HCT116 (cell line): ENCODE data around the gene CETP. TPM values are rescaled to one million over a fixed set of nuclear protein-coding genes. Genes with fewer than 3 reads are reported as not detected.

Source experiments
- ATAC-seq: fragments of 200-7000 bp; cut with Tn5 transposase; 2 replicates; pipeline ENCODE4 v1.9.1; 2020; ENCODE audit warnings: mild to moderate bottlenecking, moderate library complexity
- BruUV-seq: library from RNA; stranded (reverse); fragments of 400-500 nt; replicated peaks from 2 replicates; lab custom pipeline; 2021; lab: Mats Ljungman, UMichigan
- CTCF ChIA-PET: fragments of 300-600 bp; sonication (Branson Sonifier 250); formaldehyde crosslinking; loops from one replicate; lab custom pipeline; 2021; ENCODE audit warnings: antibody characterized with exemption; lab: Charles Lee
- POLR2A ChIA-PET: fragments of 300-600, 350-600 bp; sonication (Branson Sonifier 250); formaldehyde crosslinking; loops from one replicate; lab custom pipeline; 2021; ENCODE audit warnings: antibody characterized with exemption; lab: Charles Lee
- RAD21 ChIA-PET, 2 experiments: fragments of 300-600 bp; sonication (Branson Sonifier 250); formaldehyde crosslinking; loops; one replicate each; lab custom pipeline; 2023; ENCODE audit warnings: low total read pairs in 2 of 2; ENCODE audit not compliant: uncharacterized antibody in 2 of 2, unreplicated experiment in 2 of 2, low non-redundant PET in 1 of 2; lab: Charles Lee
- DNase-seq: peaks from one replicate; pipeline ENCODE4 v3.0.0-alpha.2; 2010; ENCODE audit warnings: low read depth, low spot score
- H2AFZ ChIP-seq: fragments of 200-600 bp; shearing (Covaris generic), sonication (generic); 2 replicates; pipeline ENCODE4 v1.6.1; 2017; ENCODE audit warnings: low read depth, mixed run types, mixed read lengths, antibody characterized with exemption, low read length; ENCODE audit not compliant: poor library complexity, severe bottlenecking
- H3K27ac ChIP-seq: 2 replicates; pipeline ENCODE4 v1.5.1; 2012; ENCODE audit warnings: low read depth, low read length
- H3K27me3 ChIP-seq: fragments of 200-600 bp; sonication (generic); 2 replicates; pipeline ENCODE4 v1.6.1; 2016; ENCODE audit warnings: mixed run types, low read length, mixed read lengths; ENCODE audit not compliant: insufficient read depth
- H3K36me3 ChIP-seq, 2 experiments: fragments of 200-500 bp in 1 of 2; fragments of 200-600 bp in 1 of 2; sonication (Bioruptor generic) in 1 of 2; sonication (generic) in 1 of 2; 2 replicates each; pipeline versions ENCODE4 v1.5.1 to v1.6.1; 2014 to 2016; ENCODE audit warnings: low read length in 2 of 2, inconsistent platforms in 1 of 2, mixed read lengths in 1 of 2, mixed run types in 1 of 2; ENCODE audit not compliant: insufficient read depth in 2 of 2, control insufficient read depth in 1 of 2
- H3K4me1 ChIP-seq, 2 experiments: fragments of 200-600 bp in 1 of 2; sonication (generic) in 1 of 2; 2 replicates each; pipeline versions ENCODE4 v1.5.1 to v1.6.1; 2012 to 2017; ENCODE audit warnings: low read length in 2 of 2, inconsistent platforms in 1 of 2, mild to moderate bottlenecking in 1 of 2, mixed read lengths in 1 of 2, mixed run types in 1 of 2, moderate library complexity in 1 of 2; ENCODE audit not compliant: insufficient read depth in 2 of 2, control insufficient read depth in 1 of 2
- H3K4me2 ChIP-seq: fragments of 200-600 bp; sonication (generic); 2 replicates; pipeline ENCODE4 v1.6.1; 2017; ENCODE audit warnings: mixed run types, low read length, mixed read lengths
- H3K4me3 ChIP-seq, 2 experiments: fragments of 200-600 bp in 1 of 2; sonication (generic) in 1 of 2; replicated peaks in 1 of 2; 2 replicates each; pipeline ENCODE4 v1.5.1; 2011 to 2016; ENCODE audit warnings: low read length in 2 of 2, control low read depth in 1 of 2, low read depth in 1 of 2, mild to moderate bottlenecking in 1 of 2, mixed read lengths in 1 of 2, mixed run types in 1 of 2
- H3K79me2 ChIP-seq: fragments of 200-600 bp; sonication (generic); 2 replicates; pipeline ENCODE4 v1.6.1; 2017; ENCODE audit warnings: mild to moderate bottlenecking, mixed run types, low read length, moderate library complexity, mixed read lengths; ENCODE audit not compliant: insufficient read depth
- H3K9ac ChIP-seq: fragments of 200-600 bp; sonication (generic); 2 replicates; pipeline ENCODE4 v1.6.1; 2016; ENCODE audit warnings: low read length, mixed read lengths
- H3K9me2 ChIP-seq: fragments of 200-600 bp; sonication (generic), shearing (Covaris generic); 2 replicates; pipeline ENCODE4 v1.6.1; 2017; ENCODE audit warnings: mixed run types, mild to moderate bottlenecking, moderate library complexity; ENCODE audit not compliant: insufficient read depth
- H3K9me3 ChIP-seq, 2 experiments: fragments of 200-500 bp in 1 of 2; fragments of 200-600 bp in 1 of 2; sonication (Bioruptor generic) in 1 of 2; sonication (generic) in 1 of 2; 2 replicates each; pipeline ENCODE4 v1.6.1; 2014 to 2017; ENCODE audit warnings: low read length in 2 of 2, mixed read lengths in 2 of 2, inconsistent platforms in 1 of 2, low read depth in 1 of 2, mild to moderate bottlenecking in 1 of 2, mixed run types in 1 of 2, moderate library complexity in 1 of 2; ENCODE audit not compliant: control insufficient read depth in 1 of 2, insufficient read depth in 1 of 2
- H4K20me1 ChIP-seq: fragments of 200-600 bp; sonication (generic), shearing (Covaris generic); 2 replicates; pipeline ENCODE4 v1.6.1; 2017; ENCODE audit warnings: mixed run types, mild to moderate bottlenecking, moderate library complexity; ENCODE audit not compliant: insufficient read depth
- FOSL1 ChIP-seq: IDR thresholded peaks from 2 replicates; pipeline ENCODE4 v1.6.1; 2012; ENCODE audit warnings: low read depth
- POLR2AphosphoS5 ChIP-seq: IDR thresholded peaks from 2 replicates; pipeline ENCODE4 v1.6.1; 2011; ENCODE audit warnings: mild to moderate bottlenecking, low read depth, low read length, moderate library complexity
- RAD21 ChIP-seq: IDR thresholded peaks from 2 replicates; pipeline ENCODE4 v1.6.1; 2012; ENCODE audit warnings: low read depth, mild to moderate bottlenecking
- SP1 ChIP-seq: IDR thresholded peaks from 2 replicates; pipeline ENCODE4 v1.6.1; 2012; ENCODE audit warnings: low read depth
- SRF ChIP-seq: IDR thresholded peaks from 2 replicates; pipeline ENCODE4 v1.6.1; 2012; ENCODE audit warnings: low read depth
- TCF7L2 ChIP-seq: IDR thresholded peaks from 2 replicates; pipeline ENCODE4 v1.7.0; 2011; ENCODE audit warnings: borderline replicate concordance, inconsistent platforms; ENCODE audit not compliant: insufficient read depth, insufficient read length; ENCODE audit errors: extremely low read depth
- ZFX ChIP-seq: fragments of 450-650 bp; IDR thresholded peaks from 2 replicates; pipeline ENCODE4 v1.6.1; 2017
- intact Hi-C: fragments of 100-400 bp; cut with micrococcal nuclease; formaldehyde crosslinking; loops from 2 replicates; pipeline ENCODE4 v1.10.0; 2022
- total RNA-seq: library from RNA; stranded (reverse); gene quantifications from one replicate; pipeline ENCODE4 v1.2.1, GENCODE V29; 2021; ENCODE audit not compliant: unreplicated experiment

CETP gene
- total RNA-seq, 1 experiment from 2014 or later = not detected

DNA sequence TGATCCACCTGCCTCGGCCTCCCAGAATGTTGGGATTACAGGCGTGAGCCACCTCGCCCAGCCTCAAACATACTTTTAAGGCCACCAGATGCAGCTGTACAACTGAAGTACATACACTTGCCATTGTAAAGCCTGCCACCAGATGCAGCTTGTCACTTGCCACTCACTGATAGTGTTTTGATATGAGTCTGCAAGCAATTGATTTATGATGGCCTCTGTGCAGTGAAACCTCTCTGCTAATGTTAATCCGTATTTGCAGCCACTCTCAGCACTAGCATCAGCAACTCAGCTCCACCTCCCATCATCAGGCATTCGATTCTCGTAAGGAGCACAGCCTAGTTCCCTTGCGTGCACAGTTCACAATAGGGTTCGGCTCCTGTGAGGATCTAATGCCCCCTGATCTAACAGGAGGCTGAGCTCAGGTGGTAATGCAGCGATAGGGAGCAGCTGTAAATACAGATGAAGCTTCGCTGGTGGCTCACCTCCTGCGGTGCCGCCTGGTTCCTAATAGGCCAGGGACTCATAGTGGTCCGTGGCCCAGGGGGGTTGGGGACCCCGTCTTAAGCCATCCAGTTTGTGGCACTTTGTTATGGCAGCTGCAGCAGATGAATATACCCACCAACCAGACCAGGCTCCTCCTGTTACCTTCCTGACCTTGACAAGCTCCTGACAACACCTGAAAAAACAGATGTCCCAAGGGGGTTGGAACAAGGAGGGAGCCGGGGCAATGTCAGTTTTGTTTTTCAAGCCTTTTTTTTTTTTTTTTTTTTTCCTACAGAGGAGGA lies 31.1 kb upstream of the CETP start:
- H3K27me3 ChIP-seq = no peaks in the 10 kb centered on the region
- BruUV-seq = no TSS peak
- H3K4me2 ChIP-seq = peak overlapping the region; percentile 81
- H3K79me2 ChIP-seq = peaks cover 36% of the 10 kb centered on the region
- H3K9me3 ChIP-seq = no peaks in the 10 kb centered on the region
- ChIA-PET POLR2A (interaction anchor here (1.0 to 3.6 kb wide), 8 partner anchors 11 to 214 kb away, joined by 3 to 25 read pairs (median 6); no protein-coding TSS in a partner anchor), CTCF (interaction anchor here (0.6 to 1.5 kb wide), 3 partner anchors 10 to 79 kb away, joined by 3 to 4 read pairs (median 4); no protein-coding TSS in a partner anchor), RAD21 (no interaction called here)
- peaks cover 3 to 10% of the 10 kb centered on the region in 2 experiments; a peak in 3 of 4 replicates for H3K36me3 ChIP-seq
- H2AFZ ChIP-seq = no peak overlapping the region
- peaks cover 10% of the 10 kb centered on the region; the same call in 1 of the 2 replicates for H4K20me1 ChIP-seq
- H3K27ac ChIP-seq = no peak overlapping the region; the same call in 1 of the 2 replicates
- DNase-seq = no peak
- H3K4me1 ChIP-seq = peaks cover 7 to 20% of the 10 kb centered on the region in 2 experiments; a peak in 3 of 4 replicates
- H3K4me3 ChIP-seq = no peak overlapping the region; a peak in 1 of 4 replicates
- ATAC-seq = no peak
- TF ChIP-seq RAD21 (no peak), TCF7L2 (no peak), SP1 (no peak), FOSL1 (no peak)
- H3K9me2 ChIP-seq = no peaks in the 10 kb centered on the region
- peak overlapping the region; percentile 92 for H3K9ac ChIP-seq
- intact Hi-C loops = loop anchor here (10.0 kb wide), 1 partner anchor 356 kb away; no protein-coding TSS in a partner anchor

DNA sequence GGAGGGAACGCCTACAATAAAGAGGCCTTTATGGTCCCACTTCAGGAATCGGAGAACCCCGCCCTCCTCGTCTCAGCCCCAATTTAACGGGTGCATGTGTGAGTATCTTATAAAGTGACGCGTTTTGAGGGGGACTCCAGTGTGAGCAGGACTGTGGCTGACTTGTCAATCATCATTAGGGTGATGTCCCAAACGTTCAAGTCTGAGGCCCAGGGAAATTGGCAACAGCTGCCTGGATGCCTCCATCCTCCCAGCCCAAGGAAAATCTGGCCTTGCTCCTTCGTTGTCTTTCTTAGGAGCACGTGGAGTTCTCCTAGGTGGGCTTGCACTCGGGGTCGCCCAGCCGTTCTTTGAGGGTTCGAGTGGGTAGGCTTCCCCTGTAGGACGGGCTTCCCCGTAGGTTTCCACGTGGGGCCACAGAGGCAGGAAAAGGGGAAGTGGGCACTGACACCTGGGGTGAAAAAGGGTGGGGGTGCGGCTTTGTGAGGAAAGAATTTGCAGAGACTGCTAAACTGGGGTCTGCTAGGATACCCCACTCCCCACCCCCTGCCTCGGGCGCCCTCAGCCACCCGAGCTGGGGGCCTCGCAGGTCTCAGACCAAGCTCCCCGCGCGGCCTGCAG lies 30.4 kb upstream of the CETP start:
- intact Hi-C loops = loop anchor here (10.0 kb wide), 1 partner anchor 357 kb away; no protein-coding TSS in a partner anchor
- Histone ChIP-seq H3K9me3 (no peaks in the 10 kb centered on the region), H3K36me3 (peaks cover 10 to 17% of the 10 kb centered on the region in 2 experiments), H3K79me2 (peaks cover 43% of the 10 kb centered on the region), H3K4me1 (peaks cover 7 to 20% of the 10 kb centered on the region in 2 experiments; a peak in 3 of 4 replicates), H3K4me3 (peak overlapping the region; percentile 47 to 98), H3K9ac (peak overlapping the region; percentile 92), H3K27ac (peak overlapping the region; percentile 61), H4K20me1 (peaks cover 10% of the 10 kb centered on the region; the same call in 1 of the 2 replicates), H2AFZ (no peak overlapping the region), H3K4me2 (peak overlapping the region; percentile 81), H3K9me2 (no peaks in the 10 kb centered on the region), H3K27me3 (no peaks in the 10 kb centered on the region)
- ChIA-PET CTCF (interaction anchor here (1.2 to 1.5 kb wide), 2 partner anchors 11 to 33 kb away, joined by 3 to 4 read pairs; no protein-coding TSS in a partner anchor), POLR2A (interaction anchor here (0.6 to 3.6 kb wide), 23 partner anchors 9 to 320 kb away, joined by 3 to 25 read pairs (median 4); partner anchors contain the start of gene MT1E), RAD21 (no interaction called here)
- DNase-seq (no peak), ATAC-seq (peak; percentile 9)
- 0 out of 2 replicates have a peak, but pooled peaks have one; percentile 43 for TF ChIP-seq SRF
- TF ChIP-seq POLR2AphosphoS5 = no peak
- TF ChIP-seq ZFX = peak; percentile 59; the same call in 1 of the 2 replicates
- TSS peak; percentile 99 for BruUV-seq
